K562 (cell line): Measurements from ENCODE around the gene DDIT3. TPM values are rescaled to one million over a fixed set of nuclear protein-coding genes. Genes with fewer than 3 reads are reported as not detected.

Experiments
- ASH1L ChIP-seq: fragments of 450-650 bp; IDR thresholded peaks from 2 replicates; pipeline ENCODE4 v1.6.1; 2018; ENCODE audit warnings: borderline replicate concordance, mild to moderate bottlenecking, low read depth; ENCODE audit not compliant: partially characterized antibody
- CEBPZ ChIP-seq: fragments of 150-350 bp; IDR thresholded peaks from 2 replicates; pipeline ENCODE4 v1.6.1; 2014; ENCODE audit warnings: low read depth, mild to moderate bottlenecking, low read length, borderline replicate concordance
- ETS2 ChIP-seq: IDR thresholded peaks from 2 replicates; pipeline ENCODE4 v1.6.1; 2016; ENCODE audit warnings: borderline replicate concordance, missing genetic modification characterization, mild to moderate bottlenecking, moderate library complexity, missing compliant biosample characterization; ENCODE audit not compliant: poor library complexity, severe bottlenecking
- FOS ChIP-seq: IDR thresholded peaks from 3 replicates; pipeline ENCODE4 v1.6.1; 2011; ENCODE audit not compliant: insufficient read length; ENCODE audit errors: extremely low read depth
- FOXP1 ChIP-seq: sonication (generic); formaldehyde crosslinking; IDR thresholded peaks from 2 replicates; pipeline ENCODE4 v1.8.0; 2022; ENCODE audit warnings: mild to moderate bottlenecking, missing genetic modification reagents
- HMG20B ChIP-seq: fragments of 250-450 bp; sonication (Bioruptor Pico); IDR thresholded peaks from 2 replicates; pipeline ENCODE4 v1.5.0; 2021; ENCODE audit warnings: mild to moderate bottlenecking
- MED1 ChIP-seq: sonication (generic); formaldehyde crosslinking; IDR thresholded peaks from 2 replicates; pipeline ENCODE4 v1.8.1; 2023; ENCODE audit warnings: missing genetic modification reagents, borderline replicate concordance
- PCBP2 ChIP-seq: fragments of 200-400 bp; formaldehyde crosslinking; IDR thresholded peaks from 2 replicates; pipeline ENCODE4 v1.6.1; 2018; ENCODE audit warnings: low read length, low read depth, mild to moderate bottlenecking, moderate library complexity; ENCODE audit not compliant: poor library complexity, severe bottlenecking
- PKNOX1 ChIP-seq: fragments of 450-650 bp; IDR thresholded peaks from 2 replicates; pipeline ENCODE4 v1.6.1; 2016
- POLR2AphosphoS5 ChIP-seq: IDR thresholded peaks from 2 replicates; pipeline ENCODE4 v1.6.1; 2011; ENCODE audit warnings: mild to moderate bottlenecking, low read depth, low read length, moderate library complexity; ENCODE audit not compliant: control insufficient read depth, insufficient read depth
- RCOR1 ChIP-seq, 2 experiments: IDR thresholded peaks; 2 replicates each; pipeline ENCODE4 v1.6.1; 2012; ENCODE audit warnings: low read depth in 2 of 2, low read length in 2 of 2, borderline replicate concordance in 1 of 2, improper control_type of control experiment in 1 of 2
- TGIF2 ChIP-seq: sonication (generic); formaldehyde crosslinking; IDR thresholded peaks from 2 replicates; pipeline ENCODE4 v1.8.1; 2022; ENCODE audit warnings: mild to moderate bottlenecking, missing genetic modification reagents, moderate library complexity
- TSC22D4 ChIP-seq: fragments of 450-650 bp; IDR thresholded peaks from 2 replicates; pipeline ENCODE4 v1.6.1; 2016; ENCODE audit warnings: missing genetic modification characterization, missing biosample characterization, control low read depth
- TSHZ1 ChIP-seq: fragments of 250-450 bp; sonication (Bioruptor Pico); IDR thresholded peaks from 2 replicates; pipeline ENCODE4 v1.4.0; 2020; ENCODE audit warnings: mild to moderate bottlenecking, moderate library complexity
- ZNF436 ChIP-seq: fragments of 250-450, 450-650 bp; sonication (Bioruptor Pico); formaldehyde crosslinking; IDR thresholded peaks from 2 replicates; pipeline ENCODE4 v1.7.0; 2020; ENCODE audit warnings: mild to moderate bottlenecking
- ZNF586 ChIP-seq: fragments of 450-650 bp; formaldehyde crosslinking; conservative IDR thresholded peaks from 2 replicates; pipeline ENCODE4 v1.4.0; 2020; ENCODE audit warnings: mild to moderate bottlenecking, moderate library complexity
- ZNF644 ChIP-seq: fragments of 200-800 bp; sonication (Bioruptor generic); IDR thresholded peaks from 2 replicates; pipeline ENCODE4 v1.6.1; 2016; ENCODE audit warnings: low read depth, missing genetic modification characterization, missing compliant biosample characterization
- ZSCAN32 ChIP-seq: fragments of 450-650 bp; formaldehyde crosslinking; IDR thresholded peaks from 2 replicates; pipeline ENCODE4 v1.4.0; 2020; ENCODE audit warnings: mild to moderate bottlenecking, moderate library complexity
- polyA plus RNA-seq, 8 experiments: library from polyadenylated mRNA; depleted of rRNA in 4 of 8; stranded (reverse) in 5 of 8; unstranded in 3 of 8; fragments of >200 nt; fragmentation: Nextera tagmentation in 2 of 8; fragmentation: Illumina TruSeq in 1 of 8; extraction: Ambion mirVana in 2 of 8; extraction: Trizol in 1 of 8; gene quantifications; 2 replicates each; pipeline versions ENCODE4 v1.2.1 to v1.2.3, GENCODE V29; 2011 to 2014; ENCODE audit warnings: inconsistent platforms in 1 of 8, missing spikeins in 1 of 8
- total RNA-seq, 7 experiments: library from RNA; depleted of rRNA in 6 of 7; stranded (reverse); fragments of >200 nt in 6 of 7; fragmentation: Illumina TruSeq in 2 of 7; extraction: Trizol in 2 of 7; gene quantifications; 2 replicates each; pipeline versions ENCODE4 v1.2.1 to v1.2.3, GENCODE V29; 2011 to 2021; ENCODE audit warnings: low replicate concordance in 1 of 7

DDIT3 gene
- total and polyA plus RNA-seq, 9 of the 15 experiments (the other 6 are each of a cell fraction or from before 2014, with no cell fraction given), result 59.1 to 272 (median 89.9) TPM

- no peak for TF ChIP-seq CEBPZ
- no peak for TF ChIP-seq TGIF2 (CRISPR knock-in tag)
- TF ChIP-seq MED1 (CRISPR knock-in tag), result no peak
- no peak for TF ChIP-seq ZNF436 (CRISPR knock-in tag)
- TF ChIP-seq POLR2AphosphoS5, result peak; percentile 60; the same call in 1 of the 2 replicates
- no peak for TF ChIP-seq TSHZ1 (CRISPR knock-in tag)
- no peak for TF ChIP-seq HMG20B (CRISPR knock-in tag)
- no peak for TF ChIP-seq FOXP1 (CRISPR knock-in tag)
- TF ChIP-seq ETS2 (tag), result no peak
- no peak for TF ChIP-seq ASH1L
- no peak for TF ChIP-seq ZNF586 (CRISPR knock-in tag)
- peak; percentile 54 for TF ChIP-seq PKNOX1
- TF ChIP-seq ZSCAN32 (CRISPR knock-in tag), result peak; percentile 95
- TF ChIP-seq FOS, result no peak
- TF ChIP-seq RCOR1 (IDR thresholded peaks at IDR 0.05; ENCODE audit: borderline replicate concordance in 1 of 2, low read depth in 2 of 2, low read length in 2 of 2), result 0 out of 4 replicates have a peak, but pooled peaks of 1 of the 2 experiments have one; percentile 16
- no peak for TF ChIP-seq PCBP2
- TF ChIP-seq ZNF644 (tag), result peak; percentile 90
- no peak for TF ChIP-seq TSC22D4
Observed at GRCh38 chr12:57487597-57488401, 32.5 kb downstream of the DDIT3 start, which contains the start of gene MARS1 (continued).
